Sigmoid colon (tissue), 4 donors: ENCODE results near the gene SLC2A11.
A peak's percentile ranks its signal among the peaks of the same experiment; 100 is the strongest.

ENCODE experiments used
- POLR2A ChIP-seq, 2 donors: fragments of 450-650 bp; IDR thresholded peaks; one replicate each; pipeline ENCODE4 v1.6.1; 2016; ENCODE audit warnings: antibody characterized with exemption in 2 of 2, mild to moderate bottlenecking in 2 of 2, moderate library complexity in 2 of 2
- POLR2AphosphoS5 ChIP-seq, 4 donors: sonication (generic); formaldehyde crosslinking; IDR thresholded peaks; one replicate each; pipeline ENCODE4 v1.6.1; 2017; ENCODE audit warnings: antibody characterized with exemption in 4 of 4
- TF ChIP-seq, protein P1 (sequence below), 4 experiments: fragments of 450-650 bp in 3 of 4; fragments of 200-600 bp in 1 of 4; IDR thresholded peaks; one replicate each; pipeline ENCODE4 v1.5.1; 2016 to 2019; ENCODE audit warnings: antibody characterized with exemption in 4 of 4, mild to moderate bottlenecking in 3 of 4, moderate library complexity in 2 of 4

DNA sequence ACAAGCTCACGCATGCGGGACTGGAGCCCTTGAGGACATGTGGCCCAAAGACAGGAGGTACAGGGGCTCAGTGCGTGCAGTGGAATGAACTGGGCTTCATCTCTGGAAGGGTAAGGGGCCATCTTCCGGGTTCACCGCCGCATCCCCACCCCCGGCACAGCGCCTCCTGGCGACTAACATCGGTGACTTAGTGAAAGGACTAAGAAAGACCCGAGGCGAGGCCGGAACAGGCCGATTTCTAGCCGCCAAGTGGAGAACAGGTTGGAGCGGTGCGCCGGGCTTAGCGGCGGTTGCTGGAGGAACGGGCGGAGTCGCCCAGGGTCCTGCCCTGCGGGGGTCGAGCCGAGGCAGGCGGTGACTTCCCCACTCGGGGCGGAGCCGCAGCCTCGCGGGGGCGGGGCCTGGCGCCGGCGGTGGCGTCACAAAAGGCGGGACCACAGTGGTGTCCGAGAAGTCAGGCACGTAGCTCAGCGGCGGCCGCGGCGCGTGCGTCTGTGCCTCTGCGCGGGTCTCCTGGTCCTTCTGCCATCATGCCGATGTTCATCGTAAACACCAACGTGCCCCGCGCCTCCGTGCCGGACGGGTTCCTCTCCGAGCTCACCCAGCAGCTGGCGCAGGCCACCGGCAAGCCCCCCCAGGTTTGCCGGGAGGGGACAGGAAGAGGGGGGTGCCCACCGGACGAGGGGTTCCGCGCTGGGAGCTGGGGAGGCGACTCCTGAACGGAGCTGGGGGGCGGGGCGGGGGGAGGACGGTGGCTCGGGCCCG lies 36.5 kb downstream of the SLC2A11 start, which contains the start of gene MIF:
- TF ChIP-seq, protein P1, sequence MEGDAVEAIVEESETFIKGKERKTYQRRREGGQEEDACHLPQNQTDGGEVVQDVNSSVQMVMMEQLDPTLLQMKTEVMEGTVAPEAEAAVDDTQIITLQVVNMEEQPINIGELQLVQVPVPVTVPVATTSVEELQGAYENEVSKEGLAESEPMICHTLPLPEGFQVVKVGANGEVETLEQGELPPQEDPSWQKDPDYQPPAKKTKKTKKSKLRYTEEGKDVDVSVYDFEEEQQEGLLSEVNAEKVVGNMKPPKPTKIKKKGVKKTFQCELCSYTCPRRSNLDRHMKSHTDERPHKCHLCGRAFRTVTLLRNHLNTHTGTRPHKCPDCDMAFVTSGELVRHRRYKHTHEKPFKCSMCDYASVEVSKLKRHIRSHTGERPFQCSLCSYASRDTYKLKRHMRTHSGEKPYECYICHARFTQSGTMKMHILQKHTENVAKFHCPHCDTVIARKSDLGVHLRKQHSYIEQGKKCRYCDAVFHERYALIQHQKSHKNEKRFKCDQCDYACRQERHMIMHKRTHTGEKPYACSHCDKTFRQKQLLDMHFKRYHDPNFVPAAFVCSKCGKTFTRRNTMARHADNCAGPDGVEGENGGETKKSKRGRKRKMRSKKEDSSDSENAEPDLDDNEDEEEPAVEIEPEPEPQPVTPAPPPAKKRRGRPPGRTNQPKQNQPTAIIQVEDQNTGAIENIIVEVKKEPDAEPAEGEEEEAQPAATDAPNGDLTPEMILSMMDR (IDR thresholded peaks at IDR 0.05), result peak; percentile 73 to 88 (median 82)
- TF ChIP-seq POLR2A (IDR thresholded peaks at IDR 0.05) (peak; percentile 73 to 79), POLR2AphosphoS5 (IDR thresholded peaks at IDR 0.05) (peak; percentile 92 to 96 (median 96))
